PC-3 (cell line): ENCODE results near the gene PICALM.

Experiments used
- EZH2phosphoT487 ChIP-seq: fragments of 300-600 bp; sonication (generic); IDR thresholded peaks from 2 replicates; pipeline ENCODE4 v1.6.1; 2018; ENCODE audit warnings: mild to moderate bottlenecking, antibody characterized with exemption, low read length, borderline replicate concordance
- TF ChIP-seq, protein P1 (sequence below): fragments of 300-600 bp; sonication (generic); conservative IDR thresholded peaks from 2 replicates; pipeline ENCODE4 v1.5.1; 2017; ENCODE audit warnings: antibody characterized with exemption, low read depth, mild to moderate bottlenecking, low read length

DNA sequence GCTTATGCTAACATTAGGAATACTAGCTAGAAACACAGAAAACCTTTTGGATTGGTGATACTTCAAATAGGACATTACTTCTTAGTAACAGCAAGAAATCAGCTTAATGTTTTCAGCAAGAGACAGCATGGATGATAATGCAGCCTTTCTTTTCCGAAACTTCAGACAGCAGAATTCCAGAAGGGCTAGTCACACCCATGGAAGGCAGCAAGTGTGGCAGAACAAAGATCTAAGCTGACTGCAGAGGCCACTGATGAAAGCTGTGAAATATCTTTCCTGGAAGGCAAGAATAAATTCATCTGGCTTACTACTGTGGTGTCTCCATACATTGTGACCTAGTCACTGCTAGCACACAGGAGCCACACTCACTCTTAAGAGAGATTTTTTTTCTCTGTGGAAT lies 113.4 kb downstream of the PICALM start:
- TF ChIP-seq, protein P1, sequence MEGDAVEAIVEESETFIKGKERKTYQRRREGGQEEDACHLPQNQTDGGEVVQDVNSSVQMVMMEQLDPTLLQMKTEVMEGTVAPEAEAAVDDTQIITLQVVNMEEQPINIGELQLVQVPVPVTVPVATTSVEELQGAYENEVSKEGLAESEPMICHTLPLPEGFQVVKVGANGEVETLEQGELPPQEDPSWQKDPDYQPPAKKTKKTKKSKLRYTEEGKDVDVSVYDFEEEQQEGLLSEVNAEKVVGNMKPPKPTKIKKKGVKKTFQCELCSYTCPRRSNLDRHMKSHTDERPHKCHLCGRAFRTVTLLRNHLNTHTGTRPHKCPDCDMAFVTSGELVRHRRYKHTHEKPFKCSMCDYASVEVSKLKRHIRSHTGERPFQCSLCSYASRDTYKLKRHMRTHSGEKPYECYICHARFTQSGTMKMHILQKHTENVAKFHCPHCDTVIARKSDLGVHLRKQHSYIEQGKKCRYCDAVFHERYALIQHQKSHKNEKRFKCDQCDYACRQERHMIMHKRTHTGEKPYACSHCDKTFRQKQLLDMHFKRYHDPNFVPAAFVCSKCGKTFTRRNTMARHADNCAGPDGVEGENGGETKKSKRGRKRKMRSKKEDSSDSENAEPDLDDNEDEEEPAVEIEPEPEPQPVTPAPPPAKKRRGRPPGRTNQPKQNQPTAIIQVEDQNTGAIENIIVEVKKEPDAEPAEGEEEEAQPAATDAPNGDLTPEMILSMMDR, result no peak
- TF ChIP-seq EZH2phosphoT487, result no peak
